ENCODE data around the gene EPS8. TPM values are rescaled to one million over a fixed set of nuclear protein-coding genes. Genes with fewer than 3 reads are reported as not detected.

The EPS8 gene
- total RNA-seq, 1 experiment from 2014 or later = 32.0 TPM

DNA sequence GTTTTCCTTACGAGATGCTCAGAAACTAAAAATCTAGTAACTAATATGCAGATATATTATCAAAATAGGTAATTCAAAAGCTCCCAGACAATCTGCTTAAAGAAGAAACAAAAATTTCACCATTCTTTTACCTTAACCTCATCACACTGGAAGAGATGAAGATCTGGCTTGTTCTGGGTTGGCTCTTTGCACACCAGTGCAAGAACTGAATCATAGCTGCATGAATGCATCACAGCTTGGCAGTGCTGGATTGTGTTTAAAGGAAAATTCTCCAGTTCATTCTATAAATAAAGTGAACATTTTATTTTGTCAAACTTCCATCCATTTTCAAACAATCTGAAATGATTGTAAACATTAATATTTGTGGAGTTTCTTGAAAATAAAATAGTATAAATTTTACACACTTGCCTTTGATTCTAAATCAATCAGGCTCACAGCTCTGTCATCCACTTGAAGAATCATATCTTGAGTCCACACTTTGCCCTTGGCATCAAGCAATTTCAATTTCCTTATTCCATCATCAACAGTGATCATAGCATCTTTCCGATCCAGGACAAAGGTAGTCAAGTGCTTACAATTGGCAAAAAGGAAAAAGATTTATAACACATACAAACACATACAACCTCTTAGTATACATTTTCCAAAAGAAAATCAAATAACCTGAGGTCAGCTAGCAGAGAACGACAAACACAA, 119.8 kb downstream of the EPS8 start:
- no peak for DNase-seq (ENCODE audit: low read depth, low spot score)
- no peak for TF ChIP-seq CTCF (IDR thresholded peaks at IDR 0.05)
- no peak for TF ChIP-seq SIN3A (IDR thresholded peaks at IDR 0.05; ENCODE audit: borderline replicate concordance, insufficient read depth, low read depth, low read length)
- no peak for TF ChIP-seq TCF7L2 (IDR thresholded peaks at IDR 0.05; ENCODE audit: low read depth, low read length)
- TF ChIP-seq POLR2AphosphoS5 (IDR thresholded peaks at IDR 0.05; ENCODE audit: low read depth, low read length) = no peak
- TF ChIP-seq REST (IDR thresholded peaks at IDR 0.05; ENCODE audit: insufficient read depth in 1 of 2, low read depth in 2 of 2, low read length in 1 of 2) = no peak
- Histone ChIP-seq H3K36me3 (ENCODE audit: control insufficient read depth, insufficient read depth, low read length) (no peaks in the 10 kb centered on the region; the same call in 1 of the 2 replicates), H3K27me3 (ENCODE audit: control insufficient read depth, insufficient read depth, low read length) (no peaks in the 10 kb centered on the region), H3K4me1 (ENCODE audit: control insufficient read depth, insufficient read depth, low read length) (no peaks in the 10 kb centered on the region), H3K27ac (ENCODE audit: low read length) (no peak overlapping the region), H3K4me3 (ENCODE audit: low read depth in 2 of 2, low read length in 2 of 2) (no peak overlapping the region), H3K9me3 (ENCODE audit: control insufficient read depth, insufficient read depth, low read depth, low read length) (no peaks in the 10 kb centered on the region)
- in situ Hi-C loops (cut with HindIII; ENCODE audit: low pct_unique_long_range_greater_than_20kb, low sequenced_read_pairs) (no loop called here), intact Hi-C loops (cut with micrococcal nuclease; ENCODE audit: unreplicated experiment) (no loop called here)
- BruUV-seq (replicated peaks) = no TSS peak
- POLR2A ChIA-PET = no interaction called here
- CTCF ChIA-PET = no interaction called here
- ATAC-seq = no peak

- DNase-seq (ENCODE audit: low read depth, low spot score) (no peak), ATAC-seq (no peak)
- ChIA-PET CTCF (no interaction called here), POLR2A (no interaction called here)
- intact Hi-C loops (cut with micrococcal nuclease; ENCODE audit: unreplicated experiment) = no loop called here
- TF ChIP-seq POLR2AphosphoS5 (IDR thresholded peaks at IDR 0.05; ENCODE audit: low read depth, low read length) (no peak), CTCF (IDR thresholded peaks at IDR 0.05) (no peak), SIN3A (IDR thresholded peaks at IDR 0.05; ENCODE audit: borderline replicate concordance, insufficient read depth, low read depth, low read length) (no peak), TCF7L2 (IDR thresholded peaks at IDR 0.05; ENCODE audit: low read depth, low read length) (no peak), REST (IDR thresholded peaks at IDR 0.05; ENCODE audit: insufficient read depth in 1 of 2, low read depth in 2 of 2, low read length in 1 of 2) (no peak)
- Histone ChIP-seq H3K4me1 (ENCODE audit: control insufficient read depth, insufficient read depth, low read length) (no peaks in the 10 kb centered on the region), H3K36me3 (ENCODE audit: control insufficient read depth, insufficient read depth, low read length) (no peaks in the 10 kb centered on the region; the same call in 1 of the 2 replicates), H3K9me3 (ENCODE audit: control insufficient read depth, insufficient read depth, low read depth, low read length) (no peaks in the 10 kb centered on the region), H3K27me3 (ENCODE audit: control insufficient read depth, insufficient read depth, low read length) (no peaks in the 10 kb centered on the region), H3K27ac (ENCODE audit: low read length) (no peak overlapping the region), H3K4me3 (ENCODE audit: low read depth in 2 of 2, low read length in 2 of 2) (no peak overlapping the region)
- in situ Hi-C loops (cut with HindIII; ENCODE audit: low pct_unique_long_range_greater_than_20kb, low sequenced_read_pairs) = no loop called here
- no TSS peak for BruUV-seq (replicated peaks)
These were observed 124.7 kb downstream of the EPS8 start for GRCh38 chr12:15664491-15664890.
